Posterior cingulate gyrus (tissue), 11 donors: ENCODE measurements around the gene TLR1.

ENCODE experiments used
- DNase-seq, 10 donors: peaks; one replicate each; pipeline versions ENCODE4 v3.0.0 to v3.0.0-alpha.2; 2020 to 2021; ENCODE audit warnings: mixed read lengths in 3 of 10
- intact Hi-C: fragments of 100-400 bp; cut with DNase I; formaldehyde crosslinking; loops from one replicate; pipeline ENCODE4 v1.15.1; 2023

TLR1 gene

DNA sequence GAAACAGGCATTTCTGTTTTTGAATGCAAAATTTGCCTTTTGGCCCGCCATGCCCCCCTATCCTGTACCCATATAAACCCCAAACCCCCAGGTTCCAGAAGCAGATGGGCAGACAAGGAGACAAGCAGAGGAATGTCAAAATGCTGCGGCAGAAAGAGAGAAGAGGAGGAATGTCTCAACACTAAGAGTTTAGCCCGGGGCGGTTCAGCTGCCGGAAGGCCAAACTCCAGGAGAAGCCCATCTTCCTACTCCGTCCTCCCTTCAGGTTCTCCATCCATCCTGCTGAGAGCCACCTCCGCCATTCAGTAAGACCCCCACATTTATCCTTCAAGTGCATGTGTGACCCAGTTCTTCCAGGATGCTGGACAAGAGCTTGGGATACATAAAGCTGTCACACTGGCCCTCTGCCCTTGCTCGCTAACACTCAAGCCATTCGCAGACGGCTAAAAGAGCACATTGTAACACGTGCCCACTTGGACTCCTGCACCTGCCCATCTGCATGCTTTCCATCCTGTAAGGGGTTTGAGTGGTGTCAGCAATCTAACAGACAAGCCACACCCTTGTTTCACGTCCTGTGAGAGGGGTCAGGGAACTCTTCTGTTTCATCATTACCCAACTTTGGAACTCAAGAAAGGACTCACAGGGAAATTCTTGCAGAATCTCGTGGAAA lies 53.1 kb downstream of the TLR1 start:
- DNase-seq, result no peak
- intact Hi-C loops, result no loop called here

DNA sequence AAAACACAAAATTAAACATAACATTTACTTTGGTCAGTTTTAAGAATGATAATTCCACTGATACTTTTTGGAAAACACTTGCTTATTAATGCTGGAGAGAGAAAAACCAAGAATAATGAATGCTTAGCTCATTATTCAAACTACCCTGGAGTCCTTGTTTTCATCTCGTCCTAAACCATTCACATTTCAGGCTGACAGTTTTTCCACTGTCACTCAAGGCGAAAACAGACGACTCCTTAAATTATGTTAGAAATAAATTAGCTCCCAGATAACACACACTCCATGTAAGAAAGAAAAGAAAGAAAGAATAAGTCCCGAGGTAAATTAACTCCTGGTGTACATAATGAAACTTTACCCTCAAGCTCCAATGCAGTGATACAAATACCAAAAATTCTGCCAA lies 55.3 kb downstream of the TLR1 start:
- no peak for DNase-seq
- intact Hi-C loops, result no loop called here

- no peak for DNase-seq
- intact Hi-C loops, result no loop called here
Observed at GRCh38 chr4:38747629-38748028, 57.0 kb downstream of the TLR1 start.
